Epithelial cell of proximal tubule (primary cell): ENCODE measurements around the gene SNX30. TPM values are rescaled to one million over a fixed set of nuclear protein-coding genes. Genes with fewer than 3 reads are reported as not detected.

Experiments
- DNase-seq: peaks from one replicate; pipeline ENCODE4 v3.0.0-alpha.2; 2011; ENCODE audit warnings: low read depth
- H3K4me3 ChIP-seq: 2 replicates; pipeline ENCODE4 v1.5.1; 2011; ENCODE audit warnings: low read depth, mild to moderate bottlenecking, low read length
- total RNA-seq: library from RNA; depleted of rRNA; stranded (reverse); fragments of >200 nt; gene quantifications from 2 replicates; pipeline ENCODE4 v1.2.3, GENCODE V29; 2015
- TF ChIP-seq, protein P1 (sequence below): conservative IDR thresholded peaks from 2 replicates; pipeline ENCODE4 v1.5.1; 2012; ENCODE audit warnings: low read depth, mild to moderate bottlenecking, low read length

SNX30 gene
- total RNA-seq, 1 donor from 2014 or later, result 6.9 TPM

GRCh38 chr9:112867275-112867991, 116.9 kb downstream of the SNX30 start:
- peak overlapping the region; percentile 36 for H3K4me3 ChIP-seq
- peak; percentile 88 for DNase-seq
- TF ChIP-seq, protein P1, sequence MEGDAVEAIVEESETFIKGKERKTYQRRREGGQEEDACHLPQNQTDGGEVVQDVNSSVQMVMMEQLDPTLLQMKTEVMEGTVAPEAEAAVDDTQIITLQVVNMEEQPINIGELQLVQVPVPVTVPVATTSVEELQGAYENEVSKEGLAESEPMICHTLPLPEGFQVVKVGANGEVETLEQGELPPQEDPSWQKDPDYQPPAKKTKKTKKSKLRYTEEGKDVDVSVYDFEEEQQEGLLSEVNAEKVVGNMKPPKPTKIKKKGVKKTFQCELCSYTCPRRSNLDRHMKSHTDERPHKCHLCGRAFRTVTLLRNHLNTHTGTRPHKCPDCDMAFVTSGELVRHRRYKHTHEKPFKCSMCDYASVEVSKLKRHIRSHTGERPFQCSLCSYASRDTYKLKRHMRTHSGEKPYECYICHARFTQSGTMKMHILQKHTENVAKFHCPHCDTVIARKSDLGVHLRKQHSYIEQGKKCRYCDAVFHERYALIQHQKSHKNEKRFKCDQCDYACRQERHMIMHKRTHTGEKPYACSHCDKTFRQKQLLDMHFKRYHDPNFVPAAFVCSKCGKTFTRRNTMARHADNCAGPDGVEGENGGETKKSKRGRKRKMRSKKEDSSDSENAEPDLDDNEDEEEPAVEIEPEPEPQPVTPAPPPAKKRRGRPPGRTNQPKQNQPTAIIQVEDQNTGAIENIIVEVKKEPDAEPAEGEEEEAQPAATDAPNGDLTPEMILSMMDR, result no peak

DNA sequence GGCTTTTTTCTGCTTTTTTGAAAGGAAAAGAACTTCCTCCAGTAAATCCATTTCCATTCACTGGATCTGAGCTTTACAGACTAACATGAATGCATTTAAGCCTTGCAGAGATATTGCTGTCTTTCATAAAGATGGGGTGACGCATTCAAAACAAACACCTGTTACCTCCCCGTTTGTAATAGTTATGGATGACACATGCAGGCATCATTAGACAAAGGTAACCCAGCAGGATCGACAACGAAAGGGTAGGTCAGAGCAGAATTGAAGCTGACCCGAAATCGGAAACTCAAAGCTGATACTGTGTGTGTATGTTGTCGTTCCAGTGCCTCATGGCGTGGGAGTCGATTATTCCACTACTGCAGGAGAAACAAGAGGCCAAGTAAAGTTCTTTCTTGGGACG, 117.9 kb downstream of the SNX30 start:
- DNase-seq, result no peak
- TF ChIP-seq, protein P1, result no peak
- no peak overlapping the region for H3K4me3 ChIP-seq

- DNase-seq, result no peak
- TF ChIP-seq, protein P1, result no peak
- H3K4me3 ChIP-seq, result no peak overlapping the region
Measured at GRCh38 chr9:112869041-112869529, 118.5 kb downstream of the SNX30 start.

GRCh38 chr9:112869917-112870316, 119.4 kb downstream of the SNX30 start:
- no peak for DNase-seq
- TF ChIP-seq, protein P1, result no peak
- no peak overlapping the region for H3K4me3 ChIP-seq

DNA sequence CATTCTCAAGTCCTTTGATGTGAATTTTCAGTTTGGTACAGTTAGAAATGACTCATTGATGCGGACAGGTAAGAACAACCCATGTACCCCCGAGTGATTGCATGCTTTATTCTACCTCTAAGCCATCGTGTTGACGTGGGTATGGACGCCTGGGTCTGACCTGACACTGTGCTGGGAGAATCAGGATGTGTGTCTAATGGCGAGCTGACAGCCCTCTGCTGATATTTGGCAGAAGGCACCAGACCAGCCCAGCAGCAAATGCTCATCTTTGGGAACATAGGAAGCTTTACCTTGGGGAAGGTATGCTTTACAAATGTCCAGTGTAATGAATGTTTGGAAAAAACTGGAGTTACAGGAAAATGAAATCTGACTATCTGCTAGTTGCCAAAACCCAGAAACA, 120.0 kb downstream of the SNX30 start:
- DNase-seq, result no peak
- no peak overlapping the region for H3K4me3 ChIP-seq
- TF ChIP-seq, protein P1, result no peak

DNA sequence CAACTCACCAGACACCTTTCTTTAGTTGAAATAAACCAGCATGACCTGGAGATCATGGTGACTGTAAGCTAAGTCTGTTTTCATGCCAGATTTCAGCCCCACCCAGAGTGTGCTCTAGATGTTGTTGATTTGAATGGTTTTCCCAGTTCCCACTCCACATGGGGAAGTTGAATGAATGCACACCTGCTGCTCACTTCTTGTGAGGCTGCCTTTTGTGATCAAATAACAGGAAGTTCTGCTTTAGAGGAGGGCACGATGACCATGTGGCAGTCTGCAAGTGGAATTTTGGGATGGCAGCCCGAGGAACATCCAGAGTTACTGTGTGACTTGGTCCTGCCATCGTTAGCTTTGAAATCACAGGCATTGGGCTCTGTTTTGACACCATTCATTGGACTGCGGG, 121.5 kb downstream of the SNX30 start:
- H3K4me3 ChIP-seq, result no peak overlapping the region
- no peak for DNase-seq

More for the DNA sequence above, 121.5 kb downstream of the SNX30 start:
- TF ChIP-seq, protein P1, result no peak
